HEK293 (cell line): ENCODE results near the gene TXNDC8.

Experiments
- CTCF ChIA-PET: fragments of 350-600 bp; formaldehyde crosslinking; extraction: SDS; loops from one replicate; lab custom pipeline; 2021; ENCODE audit warnings: antibody characterized with exemption; lab: Yijun Ruan, JAX
- POLR2A ChIA-PET: fragments of 300-600 bp; formaldehyde crosslinking; extraction: SDS; loops from one replicate; lab custom pipeline; 2020; ENCODE audit warnings: antibody characterized with exemption, inconsistent platforms; lab: Yijun Ruan, JAX
- H3K27ac ChIP-seq: fragments of 200-500 bp; sonication (Bioruptor generic); 2 replicates; pipeline ENCODE4 v1.5.1; 2014; ENCODE audit warnings: low read depth, low read length, control low read depth, inconsistent platforms; ENCODE audit errors: extremely low read depth
- H3K36me3 ChIP-seq, 2 experiments: fragments of 200-500 bp in 1 of 2; sonication (Bioruptor generic) in 1 of 2; 1 replicate in 1 of 2; 2 replicates in 1 of 2; pipeline ENCODE4 v1.5.1; 2014 to 2017; ENCODE audit warnings: inconsistent platforms in 2 of 2, low read length in 2 of 2; ENCODE audit not compliant: control insufficient read depth in 2 of 2, insufficient read depth in 1 of 2
- H3K4me1 ChIP-seq: fragments of 200-500 bp; sonication (Bioruptor generic); 2 replicates; pipeline ENCODE4 v1.5.1; 2014; ENCODE audit warnings: mild to moderate bottlenecking, low read length, inconsistent platforms; ENCODE audit not compliant: control insufficient read depth, insufficient read depth
- H3K4me3 ChIP-seq: 2 replicates; pipeline ENCODE4 v1.5.1; 2011; ENCODE audit warnings: low read depth, mild to moderate bottlenecking, control low read depth, low read length, moderate library complexity
- H3K9me3 ChIP-seq: fragments of 200-500 bp; sonication (Bioruptor generic); 2 replicates; pipeline ENCODE4 v1.5.1; 2014; ENCODE audit warnings: low read depth, low read length, inconsistent platforms; ENCODE audit not compliant: control insufficient read depth, insufficient read depth
- ELK4 ChIP-seq: IDR thresholded peaks from 2 replicates; pipeline ENCODE4 v1.6.1; 2011; ENCODE audit warnings: mild to moderate bottlenecking, low read depth, low read length, borderline replicate concordance
- GLIS2 ChIP-seq: fragments of 450-650 bp; formaldehyde crosslinking; IDR thresholded peaks from 2 replicates; pipeline ENCODE4 v1.5.1; 2016; ENCODE audit warnings: missing biosample characterization, missing genetic modification characterization
- INSM2 ChIP-seq: fragments of 450-650 bp; formaldehyde crosslinking; IDR thresholded peaks from 2 replicates; pipeline ENCODE4 v1.5.1; 2016; ENCODE audit warnings: missing biosample characterization, missing genetic modification characterization
- SP7 ChIP-seq: fragments of 450-650 bp; formaldehyde crosslinking; IDR thresholded peaks from 2 replicates; pipeline ENCODE4 v1.5.1; 2016; ENCODE audit warnings: missing biosample characterization, missing genetic modification characterization
- ZBTB17 ChIP-seq: fragments of 450-650 bp; formaldehyde crosslinking; IDR thresholded peaks from 2 replicates; pipeline ENCODE4 v1.5.1; 2016; ENCODE audit warnings: missing biosample characterization, missing genetic modification characterization
- ZBTB26 ChIP-seq: fragments of 450-650 bp; formaldehyde crosslinking; optimal IDR thresholded peaks from 2 replicates; pipeline ENCODE3; 2016; ENCODE audit warnings: missing biosample characterization, mild to moderate bottlenecking, missing genetic modification characterization
- ZNF112 ChIP-seq: fragments of 450-650 bp; formaldehyde crosslinking; IDR thresholded peaks from 2 replicates; pipeline ENCODE4 v1.5.0; 2017; ENCODE audit warnings: missing biosample characterization, missing genetic modification characterization
- ZNF133 ChIP-seq: fragments of 450-650 bp; formaldehyde crosslinking; IDR thresholded peaks from 2 replicates; pipeline ENCODE4 v1.5.1; 2016; ENCODE audit warnings: missing biosample characterization, missing genetic modification characterization
- ZNF16 ChIP-seq: fragments of 450-650 bp; formaldehyde crosslinking; IDR thresholded peaks from 2 replicates; pipeline ENCODE4 v1.5.1; 2016; ENCODE audit warnings: low read depth, missing biosample characterization, missing genetic modification characterization
- ZNF169 ChIP-seq: fragments of 450-650 bp; formaldehyde crosslinking; IDR thresholded peaks from 2 replicates; pipeline ENCODE4 v1.5.1; 2016; ENCODE audit warnings: missing biosample characterization, missing genetic modification characterization
- ZNF174 ChIP-seq: fragments of 450-650 bp; formaldehyde crosslinking; IDR thresholded peaks from 2 replicates; pipeline ENCODE4 v1.5.0; 2017; ENCODE audit warnings: missing biosample characterization, mild to moderate bottlenecking, missing genetic modification characterization
- ZNF292 ChIP-seq: fragments of 450-650 bp; formaldehyde crosslinking; IDR thresholded peaks from 2 replicates; pipeline ENCODE4 v1.5.1; 2016; ENCODE audit warnings: low read depth, missing biosample characterization, missing genetic modification characterization, borderline replicate concordance
- ZNF416 ChIP-seq: fragments of 450-650 bp; formaldehyde crosslinking; IDR thresholded peaks from 2 replicates; pipeline ENCODE4 v1.5.1; 2016; ENCODE audit warnings: missing biosample characterization, missing genetic modification characterization
- ZNF423 ChIP-seq: fragments of 450-650 bp; formaldehyde crosslinking; IDR thresholded peaks from 2 replicates; pipeline ENCODE4 v1.5.1; 2016; ENCODE audit warnings: missing biosample characterization, missing genetic modification characterization
- ZNF433 ChIP-seq: fragments of 450-650 bp; formaldehyde crosslinking; IDR thresholded peaks from 2 replicates; pipeline ENCODE4 v1.5.1; 2016; ENCODE audit warnings: missing biosample characterization, missing genetic modification characterization, low read depth
- ZNF473 ChIP-seq: fragments of 450-650 bp; formaldehyde crosslinking; IDR thresholded peaks from 2 replicates; pipeline ENCODE4 v1.5.1; 2017; ENCODE audit warnings: missing biosample characterization, missing genetic modification characterization
- ZNF530 ChIP-seq: fragments of 450-650 bp; formaldehyde crosslinking; IDR thresholded peaks from 2 replicates; pipeline ENCODE4 v1.5.1; 2016; ENCODE audit warnings: low read depth, missing biosample characterization, missing genetic modification characterization
- ZNF549 ChIP-seq: fragments of 450-650 bp; IDR thresholded peaks from 2 replicates; pipeline ENCODE4 v1.5.1; 2018; ENCODE audit warnings: missing biosample characterization, missing genetic modification characterization, mild to moderate bottlenecking, inconsistent platforms, moderate library complexity
- ZNF571 ChIP-seq: fragments of 450-650 bp; formaldehyde crosslinking; IDR thresholded peaks from 2 replicates; pipeline ENCODE4 v1.5.0; 2017; ENCODE audit warnings: missing biosample characterization, missing genetic modification characterization
- ZNF785 ChIP-seq: fragments of 450-650 bp; formaldehyde crosslinking; IDR thresholded peaks from 2 replicates; pipeline ENCODE4 v1.5.1; 2016; ENCODE audit warnings: missing biosample characterization, missing genetic modification characterization
- ZSCAN30 ChIP-seq: fragments of 450-650 bp; IDR thresholded peaks from 2 replicates; pipeline ENCODE4 v1.5.1; 2018; ENCODE audit warnings: missing biosample characterization, mild to moderate bottlenecking, missing genetic modification characterization, moderate library complexity
- TF ChIP-seq, protein P1 (sequence below): fragments of 450-650 bp; formaldehyde crosslinking; IDR thresholded peaks from 2 replicates; pipeline ENCODE4 v1.5.1; 2016; ENCODE audit warnings: missing biosample characterization, missing genetic modification characterization, low read depth

Gene TXNDC8

GRCh38 chr9:110329639-110330230 is 7.9 kb downstream of the TXNDC8 start (continued):
- no peak for TF ChIP-seq ELK4

GRCh38 chr9:110328763-110329162 is 8.9 kb downstream of the TXNDC8 start:
- no peak overlapping the region for H3K27ac ChIP-seq
- H3K4me3 ChIP-seq, result no peak overlapping the region
- CTCF ChIA-PET, result interaction anchor here (0.6 to 0.7 kb wide), 2 partner anchors 98 to 228 kb away, joined by 3 to 4 read pairs; no protein-coding TSS in a partner anchor
- H3K4me1 ChIP-seq, result no peaks in the 10 kb centered on the region
- TF ChIP-seq ZBTB17 (tag by site-specific recombination), result 0 out of 2 replicates have a peak, but pooled peaks have one; percentile 21
- TF ChIP-seq, protein P1, sequence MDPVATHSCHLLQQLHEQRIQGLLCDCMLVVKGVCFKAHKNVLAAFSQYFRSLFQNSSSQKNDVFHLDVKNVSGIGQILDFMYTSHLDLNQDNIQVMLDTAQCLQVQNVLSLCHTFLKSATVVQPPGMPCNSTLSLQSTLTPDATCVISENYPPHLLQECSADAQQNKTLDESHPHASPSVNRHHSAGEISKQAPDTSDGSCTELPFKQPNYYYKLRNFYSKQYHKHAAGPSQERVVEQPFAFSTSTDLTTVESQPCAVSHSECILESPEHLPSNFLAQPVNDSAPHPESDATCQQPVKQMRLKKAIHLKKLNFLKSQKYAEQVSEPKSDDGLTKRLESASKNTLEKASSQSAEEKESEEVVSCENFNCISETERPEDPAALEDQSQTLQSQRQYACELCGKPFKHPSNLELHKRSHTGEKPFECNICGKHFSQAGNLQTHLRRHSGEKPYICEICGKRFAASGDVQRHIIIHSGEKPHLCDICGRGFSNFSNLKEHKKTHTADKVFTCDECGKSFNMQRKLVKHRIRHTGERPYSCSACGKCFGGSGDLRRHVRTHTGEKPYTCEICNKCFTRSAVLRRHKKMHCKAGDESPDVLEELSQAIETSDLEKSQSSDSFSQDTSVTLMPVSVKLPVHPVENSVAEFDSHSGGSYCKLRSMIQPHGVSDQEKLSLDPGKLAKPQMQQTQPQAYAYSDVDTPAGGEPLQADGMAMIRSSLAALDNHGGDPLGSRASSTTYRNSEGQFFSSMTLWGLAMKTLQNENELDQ (tag by site-specific recombination), result no peak
- POLR2A ChIA-PET, result no interaction called here
- no peaks in the 10 kb centered on the region for H3K9me3 ChIP-seq
- H3K36me3 ChIP-seq, result no peaks in the 10 kb centered on the region

DNA sequence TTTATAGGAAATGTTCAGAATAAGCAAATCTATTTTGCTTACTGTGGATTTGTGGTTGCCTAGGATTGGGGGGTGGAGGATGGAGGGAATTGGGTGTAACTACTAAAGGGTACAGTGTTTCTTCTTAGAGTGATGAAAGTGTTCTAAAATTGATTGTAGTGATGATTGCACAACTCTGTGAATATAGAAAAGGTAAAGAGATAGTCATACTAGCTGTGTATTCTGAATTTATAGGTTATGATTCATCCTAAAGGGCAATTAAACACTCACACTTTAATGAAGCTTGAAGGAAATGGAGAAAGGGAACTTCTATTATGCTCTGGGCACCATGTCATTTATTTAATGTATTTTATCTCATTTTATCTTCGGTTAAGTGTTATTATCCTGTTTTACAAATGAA is 9.9 kb downstream of the TXNDC8 start:
- POLR2A ChIA-PET, result interaction anchor here (0.6 to 1.6 kb wide), 2 partner anchors 71 to 252 kb away, joined by 3 to 5 read pairs; partner anchors contain the start of genes SVEP1 and TXN
- no peak for TF ChIP-seq ZNF416 (tag by site-specific recombination)
- no peak for TF ChIP-seq ZNF133 (tag by site-specific recombination)
- no peak for TF ChIP-seq ZNF549 (tag by site-specific recombination)
- TF ChIP-seq ZNF785 (tag by site-specific recombination), result no peak
- TF ChIP-seq ZNF423 (tag by site-specific recombination), result no peak
- no peak for TF ChIP-seq ZNF473 (tag by site-specific recombination)
- no peak for TF ChIP-seq ZNF571 (tag by site-specific recombination)
- TF ChIP-seq ZSCAN30 (tag by site-specific recombination), result no peak
- no peak for TF ChIP-seq ZNF16 (tag by site-specific recombination)
- TF ChIP-seq ZNF530, result no peak
- no peak for TF ChIP-seq ZNF169 (tag by site-specific recombination)

GRCh38 chr9:110323818-110324217 is 13.8 kb downstream of the TXNDC8 start:
- Histone ChIP-seq H3K4me3 (no peak overlapping the region), H3K4me1 (no peaks in the 10 kb centered on the region), H3K9me3 (no peaks in the 10 kb centered on the region), H3K27ac (no peak overlapping the region), H3K36me3 (no peaks in the 10 kb centered on the region)
- ChIA-PET CTCF (interaction anchor here (0.5 to 1.8 kb wide), 5 partner anchors 17 to 1175 kb away, joined by 3 to 6 read pairs (median 3); no protein-coding TSS in a partner anchor), POLR2A (no interaction called here)
- no peak for TF ChIP-seq ZBTB26 (tag by site-specific recombination)
- no peak for TF ChIP-seq ZNF174 (tag by site-specific recombination)
- TF ChIP-seq ZNF571 (tag by site-specific recombination), result no peak
- TF ChIP-seq INSM2, result no peak
- no peak for TF ChIP-seq ZNF292
- TF ChIP-seq SP7 (tag by site-specific recombination), result no peak
- TF ChIP-seq ZNF433 (tag by site-specific recombination), result no peak
- TF ChIP-seq ZNF112 (tag by site-specific recombination), result no peak
- TF ChIP-seq GLIS2 (tag by site-specific recombination), result no peak

More for the DNA sequence above, 9.9 kb downstream of the TXNDC8 start:
- no peak overlapping the region for H3K27ac ChIP-seq
- H3K36me3 ChIP-seq, result no peaks in the 10 kb centered on the region
- H3K4me1 ChIP-seq, result no peaks in the 10 kb centered on the region
- H3K9me3 ChIP-seq, result no peaks in the 10 kb centered on the region
- no peak overlapping the region for H3K4me3 ChIP-seq
- CTCF ChIA-PET, result interaction anchor here (0.7 kb wide), 1 partner anchor 47 kb away, joined by 3 read pairs; no protein-coding TSS in a partner anchor
